Transverse colon (tissue), 4 donors: ENCODE data around the gene FGF1. TPM values are rescaled to one million over a fixed set of nuclear protein-coding genes. Genes with fewer than 3 reads are reported as not detected.

Experiments used
- DNase-seq: peaks from one replicate; pipeline ENCODE4 v3.0.0-alpha.2; 2019
- H3K27ac ChIP-seq, 4 donors: fragments of 200-600 bp; sonication (generic); 2 replicates each; pipeline ENCODE4 v1.5.1; 2016 to 2018; ENCODE audit warnings: inconsistent platforms in 4 of 4
- H3K27me3 ChIP-seq: fragments of 200-600 bp; sonication (generic); 2 replicates; pipeline ENCODE4 v1.5.1; 2017; ENCODE audit warnings: inconsistent platforms
- H3K36me3 ChIP-seq, 4 donors: fragments of 200-600 bp; sonication (generic); 2 replicates each; pipeline ENCODE4 v1.5.1; 2017 to 2019; ENCODE audit warnings: inconsistent platforms in 4 of 4
- H3K4me1 ChIP-seq, 4 donors: fragments of 200-600 bp; sonication (generic); 2 replicates each; pipeline ENCODE4 v1.5.1; 2017 to 2020; ENCODE audit warnings: inconsistent platforms in 4 of 4
- H3K4me3 ChIP-seq, 4 donors: fragments of 200-600 bp; sonication (generic); 1 replicate in 1 of 4; 2 replicates in 3 of 4; pipeline versions ENCODE4 v1.5.1 to v1.6.1; 2017 to 2019; ENCODE audit warnings: inconsistent platforms in 4 of 4
- H3K9me3 ChIP-seq, 2 donors: fragments of 200-600 bp; sonication (generic); 2 replicates each; pipeline ENCODE4 v1.5.1; 2017 to 2019; ENCODE audit warnings: inconsistent platforms in 2 of 2
- EP300 ChIP-seq: sonication (generic); formaldehyde crosslinking; IDR thresholded peaks from one replicate; pipeline ENCODE4 v1.6.1; 2017; ENCODE audit warnings: antibody characterized with exemption, low read depth
- POLR2A ChIP-seq: fragments of 450-650 bp; IDR thresholded peaks from one replicate; pipeline ENCODE4 v1.6.1; 2016; ENCODE audit warnings: antibody characterized with exemption, mild to moderate bottlenecking, moderate library complexity
- POLR2AphosphoS5 ChIP-seq, 3 donors: sonication (generic); formaldehyde crosslinking; IDR thresholded peaks; one replicate each; pipeline ENCODE4 v1.6.1; 2016; ENCODE audit warnings: antibody characterized with exemption in 3 of 3
- WGBS, 2 donors: methylation state at CpG; one replicate each; pipeline ENCODE4 v1.1.5; 2018; ENCODE audit warnings: low coverage in 1 of 2; 5-methylcytosine and 5-hydroxymethylcytosine counted together
- in situ Hi-C, 4 donors: fragments of 200-750 bp; cut with MboI; loops; one replicate each; pipeline versions ENCODE4 v1.15.0 to v1.15.1; 2017; ENCODE audit warnings: low sequenced_read_pairs in 3 of 4, low pct_ligation_motif_present in 1 of 4, low pct_unique_long_range_greater_than_20kb in 1 of 4
- intact Hi-C: fragments of 100-400 bp; cut with DNase I; formaldehyde crosslinking; loops from one replicate; pipeline ENCODE4 v1.15.1; 2023; ENCODE audit warnings: low total_unique reads
- total RNA-seq, 4 donors: library from RNA; depleted of rRNA; stranded (reverse); fragments of >200 nt; gene quantifications; one replicate each; pipeline ENCODE4 v1.1.0, GENCODE V29; 2016
- TF ChIP-seq, protein P1 (sequence below), 5 experiments: fragments of 200-600 bp in 3 of 5; fragments of 450-650 bp in 2 of 5; sonication (generic) in 3 of 5; IDR thresholded peaks; 1 replicate in 2 of 5; 2 replicates in 3 of 5; pipeline ENCODE4 v1.5.1; 2016 to 2017; ENCODE audit warnings: antibody characterized with exemption in 5 of 5, inconsistent platforms in 3 of 5, mild to moderate bottlenecking in 2 of 5, moderate library complexity in 1 of 5

FGF1 gene
- total RNA-seq, 4 donors from 2014 or later: 0.32 to 0.41 TPM; not detected in 2

DNA sequence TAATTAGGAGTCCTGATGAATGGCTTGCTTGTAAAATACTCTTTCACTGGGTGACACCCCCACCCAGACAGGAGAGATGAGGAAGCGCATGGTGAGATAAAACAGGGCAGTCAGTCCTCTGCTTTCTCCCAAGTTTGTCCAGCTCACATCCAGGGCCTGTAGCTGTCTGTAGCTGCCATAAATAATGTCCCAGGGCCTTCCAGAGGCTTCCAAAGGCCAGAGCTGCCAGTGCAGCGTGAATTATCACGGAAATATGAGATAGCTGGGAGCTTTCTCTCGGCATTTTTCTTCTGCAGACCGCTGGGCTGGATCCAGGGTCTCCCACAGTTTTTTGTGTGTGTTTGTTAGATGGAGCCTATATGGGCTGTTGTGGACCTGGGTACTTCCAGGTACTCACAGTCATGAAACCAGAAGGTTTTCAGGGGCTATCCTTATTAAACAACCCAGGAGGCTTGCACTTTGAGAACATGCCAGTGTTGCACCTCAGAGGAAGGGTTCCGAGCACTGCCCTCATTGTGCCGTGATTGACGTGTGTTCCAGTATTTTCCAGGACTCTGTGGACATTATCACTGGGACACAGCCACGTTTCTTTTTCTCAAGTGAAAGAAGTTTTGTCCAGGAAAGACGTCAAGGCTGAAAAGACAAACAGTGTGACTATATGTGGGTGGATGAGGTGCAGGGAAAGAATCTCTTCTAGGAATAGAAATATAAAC is 117.5 kb downstream of the FGF1 start:
- 14 to 50% methylated on average over 3 to 10 of the region's 10 CpGs for WGBS, 2 donors
- TF ChIP-seq, protein P1, sequence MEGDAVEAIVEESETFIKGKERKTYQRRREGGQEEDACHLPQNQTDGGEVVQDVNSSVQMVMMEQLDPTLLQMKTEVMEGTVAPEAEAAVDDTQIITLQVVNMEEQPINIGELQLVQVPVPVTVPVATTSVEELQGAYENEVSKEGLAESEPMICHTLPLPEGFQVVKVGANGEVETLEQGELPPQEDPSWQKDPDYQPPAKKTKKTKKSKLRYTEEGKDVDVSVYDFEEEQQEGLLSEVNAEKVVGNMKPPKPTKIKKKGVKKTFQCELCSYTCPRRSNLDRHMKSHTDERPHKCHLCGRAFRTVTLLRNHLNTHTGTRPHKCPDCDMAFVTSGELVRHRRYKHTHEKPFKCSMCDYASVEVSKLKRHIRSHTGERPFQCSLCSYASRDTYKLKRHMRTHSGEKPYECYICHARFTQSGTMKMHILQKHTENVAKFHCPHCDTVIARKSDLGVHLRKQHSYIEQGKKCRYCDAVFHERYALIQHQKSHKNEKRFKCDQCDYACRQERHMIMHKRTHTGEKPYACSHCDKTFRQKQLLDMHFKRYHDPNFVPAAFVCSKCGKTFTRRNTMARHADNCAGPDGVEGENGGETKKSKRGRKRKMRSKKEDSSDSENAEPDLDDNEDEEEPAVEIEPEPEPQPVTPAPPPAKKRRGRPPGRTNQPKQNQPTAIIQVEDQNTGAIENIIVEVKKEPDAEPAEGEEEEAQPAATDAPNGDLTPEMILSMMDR (IDR thresholded peaks at IDR 0.05): no peak
- TF ChIP-seq POLR2A (no peak), EP300 (peak; percentile 50), POLR2AphosphoS5 (IDR thresholded peaks at IDR 0.05) (peak in 2 of 3 donors; percentile 12 to 34)
- H3K4me1 ChIP-seq: peaks cover 0 to 12% (median 4%) of the 10 kb centered on the region in 4 donors
- H3K27me3 ChIP-seq: no peaks in the 10 kb centered on the region
- in situ Hi-C loops: loop anchor here in 1 of 4 donors (25.0 kb wide), 1 partner anchor 406 kb away; no protein-coding TSS in a partner anchor
- no peaks in the 10 kb centered on the region for H3K9me3 ChIP-seq
- H3K4me3 ChIP-seq: no peak overlapping the region
- H3K27ac ChIP-seq: peak overlapping the region; percentile 49 to 65 (median 62)
- no peaks in the 10 kb centered on the region for H3K36me3 ChIP-seq
- DNase-seq: no peak
- intact Hi-C loops: no loop called here

DNA sequence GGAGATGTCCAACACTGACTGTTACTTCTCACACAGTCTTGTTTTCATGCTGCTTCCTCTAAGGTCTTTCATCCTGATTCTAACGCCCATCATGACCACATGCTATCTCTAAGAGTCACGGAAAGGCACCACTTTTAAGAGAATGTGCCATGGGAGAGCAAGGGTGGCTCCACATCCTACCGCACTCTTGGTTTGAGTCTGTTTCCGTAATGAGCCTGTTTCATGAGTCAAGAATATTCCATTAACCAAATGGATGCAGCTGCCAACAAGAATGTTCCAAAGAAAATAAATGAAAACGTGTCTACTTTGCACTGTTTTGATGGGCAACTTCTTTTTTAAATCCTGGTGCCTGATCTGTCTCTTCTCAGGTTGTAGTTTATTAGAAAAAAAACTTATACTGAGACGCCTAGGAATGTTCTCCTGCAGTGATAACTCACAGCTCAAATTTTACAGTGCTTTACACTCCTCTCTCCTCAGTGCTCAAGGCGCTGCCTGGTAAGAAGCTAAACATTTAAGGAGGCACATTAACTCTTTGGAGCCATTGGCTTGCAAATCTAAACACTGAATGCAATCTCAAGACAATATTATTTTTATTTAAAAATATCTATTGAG is 124.3 kb downstream of the FGF1 start:
- Histone ChIP-seq H3K4me1 (no peaks in the 10 kb centered on the region), H3K9me3 (no peaks in the 10 kb centered on the region), H3K27me3 (no peaks in the 10 kb centered on the region), H3K27ac (no peak overlapping the region), H3K36me3 (no peaks in the 10 kb centered on the region), H3K4me3 (no peak overlapping the region)
- WGBS, 2 donors: 57 to 66% methylated on average over 3 to 7 of the region's 7 CpGs
- intact Hi-C loops (no loop called here), in situ Hi-C loops (loop anchor here in 1 of 4 donors (25.0 kb wide), 1 partner anchor 399 kb away; no protein-coding TSS in a partner anchor)
- DNase-seq: no peak
- TF ChIP-seq EP300: no peak
- TF ChIP-seq POLR2AphosphoS5 (IDR thresholded peaks at IDR 0.05): no peak
- TF ChIP-seq, protein P1 (IDR thresholded peaks at IDR 0.05): no peak
- TF ChIP-seq POLR2A: no peak

DNA sequence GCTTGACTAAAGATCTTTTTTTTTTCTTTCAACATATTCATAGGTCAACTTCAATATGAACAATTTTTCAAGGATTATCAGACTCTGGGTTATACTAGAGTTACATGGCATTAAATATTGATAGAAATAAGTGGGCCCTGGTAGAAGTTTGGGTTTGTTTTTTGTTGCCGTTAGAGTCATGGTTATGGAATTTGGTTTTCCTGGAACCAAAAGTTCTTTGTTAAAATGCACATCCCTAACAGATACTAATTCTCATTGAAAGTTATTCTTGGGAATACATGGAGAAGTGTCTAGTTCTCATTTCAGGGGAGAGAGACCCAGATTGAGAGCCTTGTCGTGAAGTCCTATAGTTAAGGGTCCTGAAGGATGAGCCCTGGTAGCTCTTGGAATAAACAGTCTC is 124.9 kb downstream of the FGF1 start:
- H3K4me1 ChIP-seq: no peaks in the 10 kb centered on the region
- intact Hi-C loops: no loop called here
- 64 to 90% methylated on average over 2 of the region's 2 CpGs for WGBS, 2 donors
- H3K9me3 ChIP-seq: no peaks in the 10 kb centered on the region
- H3K4me3 ChIP-seq: no peak overlapping the region
- no peaks in the 10 kb centered on the region for H3K27me3 ChIP-seq
- in situ Hi-C loops: loop anchor here in 1 of 4 donors (25.0 kb wide), 1 partner anchor 399 kb away; no protein-coding TSS in a partner anchor
- H3K36me3 ChIP-seq: no peaks in the 10 kb centered on the region
- H3K27ac ChIP-seq: no peak overlapping the region
- no peak for TF ChIP-seq POLR2A
- DNase-seq: no peak

DNA sequence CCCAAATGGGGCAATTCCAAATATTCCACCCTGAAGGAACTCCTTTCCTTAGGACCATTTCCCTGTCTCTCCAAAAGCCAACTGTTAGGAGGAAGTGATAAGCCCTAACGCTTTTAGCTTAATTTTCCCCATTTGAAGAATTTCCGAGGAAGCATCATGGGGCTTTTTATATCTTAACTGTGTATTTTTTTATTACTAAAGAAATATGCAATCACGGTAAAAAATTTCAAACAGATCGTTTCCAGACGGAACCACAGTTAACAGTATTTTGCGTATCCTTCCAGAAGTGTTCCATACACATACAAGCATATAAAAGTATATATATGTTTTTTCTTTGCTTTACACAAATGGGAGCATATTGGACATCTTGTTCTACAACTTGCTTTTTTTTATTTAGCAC is 133.8 kb downstream of the FGF1 start:
- peaks cover 36% of the 10 kb centered on the region for H3K27me3 ChIP-seq
- peak overlapping the region in 2 of 4 donors; percentile 26 to 33 for H3K27ac ChIP-seq
- H3K36me3 ChIP-seq: no peaks in the 10 kb centered on the region
- H3K4me3 ChIP-seq: no peak overlapping the region
- no peaks in the 10 kb centered on the region for H3K9me3 ChIP-seq
- 45 to 58% methylated on average over 6 of the region's 6 CpGs for WGBS, 2 donors
- intact Hi-C loops (no loop called here), in situ Hi-C loops (loop anchor here in 3 of 4 donors (10.0 to 25.0 kb wide), 3 partner anchors 377 to 397 kb away; no protein-coding TSS in a partner anchor)
- peaks cover 0 to 9% (median 6%) of the 10 kb centered on the region in 4 donors for H3K4me1 ChIP-seq
- TF ChIP-seq, protein P1 (IDR thresholded peaks at IDR 0.05): no peak
- no peak for DNase-seq
